ENCODE data around the gene ZSWIM5.
"Not testable (repeated sequence)": the region's sequence is repeated elsewhere in the genome, so short reads cannot be mapped to it uniquely, and the experiment has no call there.

Gene ZSWIM5

GRCh38 chr1:45148209-45148825, 58.1 kb downstream of the ZSWIM5 start:
- DNase-seq (ENCODE audit: low read depth in 1 of 2, low spot score in 1 of 2) = no peak

DNA sequence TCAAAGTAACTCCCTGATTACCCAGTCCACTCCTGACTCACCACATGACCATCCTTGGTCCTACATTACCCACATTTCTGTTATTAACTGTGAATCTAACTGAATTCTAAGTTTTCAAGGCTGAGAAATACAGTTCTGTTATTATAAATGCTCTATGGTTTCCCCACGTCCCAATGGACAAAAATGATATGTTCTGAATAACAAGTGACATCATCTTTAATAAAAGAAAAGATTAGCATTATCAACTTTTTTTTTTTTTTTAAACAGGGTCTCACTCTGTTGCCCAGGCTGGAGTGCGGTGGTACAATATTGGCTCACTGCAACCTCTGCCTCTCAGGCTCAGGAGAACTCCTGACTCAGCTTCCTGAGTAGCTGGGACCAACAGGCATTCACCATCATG, 59.6 kb downstream of the ZSWIM5 start:
- DNase-seq (ENCODE audit: low read depth in 1 of 2, low spot score in 1 of 2) = no peak

GRCh38 chr1:45141247-45142003, 65.0 kb downstream of the ZSWIM5 start:
- DNase-seq (ENCODE audit: low read depth in 1 of 2, low spot score in 1 of 2) = no peak

DNA sequence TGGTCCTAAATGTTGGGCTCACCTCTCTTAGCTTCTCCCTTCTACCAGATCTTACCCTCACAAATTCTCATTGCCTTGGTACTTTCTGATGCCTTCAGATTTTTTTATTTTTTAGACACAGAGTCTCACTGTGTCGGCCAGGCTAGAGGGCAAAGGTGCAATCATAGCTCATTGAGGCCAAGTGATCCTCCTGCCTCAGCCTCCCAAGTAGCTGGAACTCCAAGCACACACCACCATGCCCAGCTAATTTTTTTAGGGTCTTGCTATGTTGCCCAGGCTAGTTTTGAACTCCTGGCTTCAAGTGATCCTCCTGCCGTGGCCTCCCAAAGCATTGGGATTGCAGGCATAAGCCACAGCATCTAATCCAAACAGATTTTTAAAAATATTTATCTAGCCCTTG, 69.4 kb downstream of the ZSWIM5 start:
- no peak for DNase-seq (ENCODE audit: low read depth in 1 of 2, low spot score in 1 of 2)

GRCh38 chr1:45135316-45135715, 71.1 kb downstream of the ZSWIM5 start:
- no peak for DNase-seq (ENCODE audit: low read depth in 1 of 2, low spot score in 1 of 2)

GRCh38 chr1:45134461-45134873, 71.9 kb downstream of the ZSWIM5 start:
- no peak for DNase-seq (ENCODE audit: low read depth in 1 of 2, low spot score in 1 of 2)

GRCh38 chr1:45132719-45133118, 73.7 kb downstream of the ZSWIM5 start:
- DNase-seq (ENCODE audit: low read depth in 1 of 2, low spot score in 1 of 2) = not testable (repeated sequence)

GRCh38 chr1:45123358-45123757, 83.0 kb downstream of the ZSWIM5 start:
- DNase-seq (ENCODE audit: low read depth in 1 of 2, low spot score in 1 of 2) = no peak

DNA sequence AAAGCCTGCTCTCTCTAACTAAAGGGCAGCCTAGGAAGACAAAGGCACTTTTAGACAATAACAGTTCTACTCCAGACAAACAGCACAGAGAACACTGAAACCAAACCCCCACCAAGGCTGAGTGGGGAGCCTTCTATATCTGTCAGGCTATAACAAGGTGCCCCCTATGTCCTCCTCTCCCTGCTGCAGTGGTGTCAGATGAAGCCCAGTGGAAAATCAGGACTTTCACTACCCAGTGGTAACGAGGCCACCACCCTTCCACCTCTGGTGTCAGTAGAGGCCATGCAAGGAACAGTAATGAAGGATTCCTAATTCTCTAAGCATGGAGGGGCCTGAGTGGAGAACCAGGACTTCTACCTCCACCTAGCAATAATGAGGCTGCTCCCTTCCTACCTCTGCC, 83.7 kb downstream of the ZSWIM5 start:
- DNase-seq (ENCODE audit: low read depth in 1 of 2, low spot score in 1 of 2) = no peak

DNA sequence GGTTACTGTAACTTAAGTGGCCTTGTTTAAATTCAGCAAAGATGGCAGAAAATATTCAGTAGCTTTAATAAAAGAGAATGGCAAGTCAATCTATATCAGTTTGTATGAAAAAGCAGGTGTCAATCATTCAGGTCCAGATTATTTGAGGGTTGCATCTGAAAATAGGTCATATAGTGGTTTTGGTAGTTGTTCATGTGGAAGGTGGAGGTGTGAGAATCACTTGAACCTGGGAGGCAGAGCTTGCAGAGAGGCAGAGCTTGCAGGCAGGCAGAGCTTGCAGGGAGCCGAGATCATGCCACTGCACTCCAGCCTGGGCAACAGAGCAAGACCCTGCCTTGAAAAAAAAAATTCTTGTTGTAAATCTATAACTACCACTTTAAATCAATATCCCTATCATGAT, 88.6 kb downstream of the ZSWIM5 start:
- DNase-seq (ENCODE audit: low read depth in 1 of 2, low spot score in 1 of 2) = no peak

GRCh38 chr1:45116820-45117219, 89.6 kb downstream of the ZSWIM5 start:
- DNase-seq (ENCODE audit: low read depth in 1 of 2, low spot score in 1 of 2) = no peak

DNA sequence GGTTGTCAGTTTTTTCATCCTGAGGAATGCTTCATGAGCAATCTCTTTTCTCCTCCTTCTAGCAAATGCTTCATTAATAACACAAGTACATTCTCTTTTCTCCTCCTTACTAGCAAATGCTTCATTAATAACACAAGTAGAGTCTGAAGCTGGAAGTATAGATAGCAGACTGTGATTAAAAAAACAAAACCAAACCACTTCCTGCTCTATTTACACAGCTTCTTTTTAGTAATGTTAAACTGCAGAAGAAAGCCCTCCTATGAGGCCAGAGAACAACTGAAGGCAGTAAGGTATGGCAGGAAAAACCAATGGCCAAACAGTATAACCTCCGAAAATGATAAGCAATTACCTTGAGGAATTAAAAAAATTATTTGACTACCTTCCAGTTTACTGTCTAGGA, 90.1 kb downstream of the ZSWIM5 start:
- no peak for DNase-seq (ENCODE audit: low read depth in 1 of 2, low spot score in 1 of 2)

- not testable (repeated sequence) for DNase-seq (ENCODE audit: low read depth in 1 of 2, low spot score in 1 of 2)
These were observed 91.2 kb downstream of the ZSWIM5 start for GRCh38 chr1:45115198-45115597.

GRCh38 chr1:45112661-45113060, 93.7 kb downstream of the ZSWIM5 start:
- DNase-seq (ENCODE audit: low read depth in 1 of 2, low spot score in 1 of 2) = no peak

- no peak for DNase-seq (ENCODE audit: low read depth in 1 of 2, low spot score in 1 of 2)
These were observed 95.2 kb downstream of the ZSWIM5 start for GRCh38 chr1:45111239-45111638.

- no peak for DNase-seq (ENCODE audit: low read depth in 1 of 2, low spot score in 1 of 2)
These were observed 98.6 kb downstream of the ZSWIM5 start for GRCh38 chr1:45107782-45108181.

- DNase-seq (ENCODE audit: low read depth in 1 of 2, low spot score in 1 of 2) = not testable (repeated sequence)
These were observed 99.5 kb downstream of the ZSWIM5 start for GRCh38 chr1:45106864-45107263.

DNA sequence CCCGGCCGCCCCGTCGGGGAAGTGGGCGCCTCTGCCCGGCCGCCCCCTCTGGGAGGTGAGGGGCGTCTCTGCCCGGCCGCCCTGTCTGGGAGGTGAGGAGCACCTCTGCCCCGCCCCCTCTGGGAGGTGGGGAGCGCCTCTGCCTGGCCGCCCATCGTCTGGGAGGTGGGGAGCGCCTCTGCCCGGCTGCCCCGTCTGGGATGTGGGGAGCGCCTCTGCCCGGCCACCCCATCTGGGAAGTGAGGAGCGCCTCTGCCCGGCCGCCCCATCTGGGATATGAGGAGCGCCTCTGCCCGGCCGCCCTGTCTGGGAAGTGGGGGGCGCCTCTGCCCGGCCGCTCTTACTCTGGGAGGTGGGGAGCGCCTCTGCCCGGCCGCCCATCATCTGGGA, 100.3 kb downstream of the ZSWIM5 start:
- not testable (repeated sequence) for DNase-seq (ENCODE audit: low read depth in 1 of 2, low spot score in 1 of 2)

GRCh38 chr1:45105486-45106155, 100.8 kb downstream of the ZSWIM5 start:
- not testable (repeated sequence) for DNase-seq (ENCODE audit: low read depth in 1 of 2, low spot score in 1 of 2)

GRCh38 chr1:45103534-45103933, 102.9 kb downstream of the ZSWIM5 start:
- no peak for DNase-seq (ENCODE audit: low read depth in 1 of 2, low spot score in 1 of 2)

- DNase-seq (ENCODE audit: low read depth in 1 of 2, low spot score in 1 of 2) = no peak
These were observed 104.5 kb downstream of the ZSWIM5 start for GRCh38 chr1:45101947-45102346.

GRCh38 chr1:45101528-45101927, 104.9 kb downstream of the ZSWIM5 start:
- DNase-seq (ENCODE audit: low read depth in 1 of 2, low spot score in 1 of 2) = not testable (repeated sequence)

All from activated T-helper 1 cell treated with anti-CD3 and anti-CD28 coated beads, Interleukin-2, amount 50 U/mL, for 16 hours (primary cell).